Dendritic cell treated with granulocyte-macrophage colony-stimulating factor and Interleukin-4, amounts not matched to agents 40 ng/mL and 50 ng/mL, for 4 days (primary cell): Measurements from ENCODE around the gene PLRG1.

Experiments used
- H3K27ac Mint-ChIP-seq: one replicate; pipeline ENCODE4 v1.8.0; 2022; ENCODE audit warnings: mild to moderate bottlenecking, mixed read lengths
- H3K27me3 Mint-ChIP-seq: one replicate; pipeline ENCODE4 v1.8.0; 2022; ENCODE audit warnings: mild to moderate bottlenecking, mixed read lengths
- H3K36me3 Mint-ChIP-seq: one replicate; pipeline ENCODE4 v1.8.0; 2022; ENCODE audit warnings: low read depth, mixed read lengths
- H3K4me1 Mint-ChIP-seq: one replicate; pipeline ENCODE4 v1.8.0; 2022; ENCODE audit warnings: low read depth, mixed read lengths
- H3K4me3 Mint-ChIP-seq: one replicate; pipeline ENCODE4 v1.8.0; 2022; ENCODE audit warnings: mild to moderate bottlenecking, moderate library complexity, mixed read lengths
- H3K9me3 Mint-ChIP-seq: one replicate; pipeline ENCODE4 v1.8.0; 2022; ENCODE audit warnings: mixed read lengths
- intact Hi-C: fragments of 100-400 bp; cut with micrococcal nuclease; formaldehyde crosslinking; loops from one replicate; pipeline ENCODE4 v1.15.0; 2022

The PLRG1 gene

GRCh38 chr4:154584259-154584658 lies 34.1 kb upstream of the PLRG1 start:
- no peak overlapping the region for H3K27ac Mint-ChIP-seq
- peaks cover 1% of the 10 kb centered on the region for H3K27me3 Mint-ChIP-seq
- no peaks in the 10 kb centered on the region for H3K9me3 Mint-ChIP-seq
- no peaks in the 10 kb centered on the region for H3K4me1 Mint-ChIP-seq
- H3K36me3 Mint-ChIP-seq: no peaks in the 10 kb centered on the region
- intact Hi-C loops: no loop called here
- H3K4me3 Mint-ChIP-seq: no peak overlapping the region

DNA sequence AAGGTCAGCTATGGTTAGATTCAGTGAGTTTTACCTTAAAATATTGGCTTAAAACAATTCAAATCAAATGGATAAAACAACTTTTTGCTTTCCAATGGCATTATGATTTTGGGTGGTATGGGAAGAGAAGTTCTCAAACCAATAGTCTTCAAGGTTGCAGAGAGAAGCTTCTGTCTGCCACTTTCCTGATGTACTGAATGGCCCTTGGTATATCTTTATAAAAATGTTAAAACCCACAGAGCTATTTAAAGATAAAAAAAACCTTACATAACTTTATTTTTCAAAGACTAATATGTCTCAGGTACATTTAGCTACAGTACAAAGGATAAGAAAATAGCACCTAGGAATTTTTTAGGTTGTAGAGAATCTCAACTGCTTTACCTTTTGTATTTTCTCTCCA lies 33.5 kb upstream of the PLRG1 start:
- H3K27ac Mint-ChIP-seq: no peak overlapping the region
- intact Hi-C loops: no loop called here
- no peak overlapping the region for H3K4me3 Mint-ChIP-seq
- H3K4me1 Mint-ChIP-seq: no peaks in the 10 kb centered on the region
- H3K27me3 Mint-ChIP-seq: peaks cover 1% of the 10 kb centered on the region
- no peaks in the 10 kb centered on the region for H3K36me3 Mint-ChIP-seq
- no peaks in the 10 kb centered on the region for H3K9me3 Mint-ChIP-seq

DNA sequence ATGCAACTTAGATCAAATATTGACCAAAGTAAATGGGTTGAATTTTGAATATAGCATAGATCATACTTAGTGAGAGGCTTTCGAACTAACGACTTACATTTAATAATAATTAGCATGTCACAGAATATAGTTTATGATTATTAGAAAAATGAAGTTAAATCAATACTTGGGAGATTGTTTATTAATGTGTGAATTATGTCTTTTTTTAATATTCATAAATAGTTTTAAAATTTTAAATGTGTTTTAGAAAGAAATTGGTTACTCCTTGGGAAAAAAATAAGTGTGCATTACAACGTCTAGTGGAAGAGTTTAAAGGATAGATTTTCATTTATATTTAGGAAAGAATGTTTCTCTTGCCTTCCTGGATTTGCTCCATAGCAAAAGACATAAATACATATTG lies 33.0 kb upstream of the PLRG1 start:
- Mint-ChIP-seq H3K36me3 (no peaks in the 10 kb centered on the region), H3K4me3 (no peak overlapping the region), H3K27ac (no peak overlapping the region), H3K27me3 (peaks cover 1% of the 10 kb centered on the region), H3K4me1 (no peaks in the 10 kb centered on the region), H3K9me3 (no peaks in the 10 kb centered on the region)
- intact Hi-C loops: no loop called here

DNA sequence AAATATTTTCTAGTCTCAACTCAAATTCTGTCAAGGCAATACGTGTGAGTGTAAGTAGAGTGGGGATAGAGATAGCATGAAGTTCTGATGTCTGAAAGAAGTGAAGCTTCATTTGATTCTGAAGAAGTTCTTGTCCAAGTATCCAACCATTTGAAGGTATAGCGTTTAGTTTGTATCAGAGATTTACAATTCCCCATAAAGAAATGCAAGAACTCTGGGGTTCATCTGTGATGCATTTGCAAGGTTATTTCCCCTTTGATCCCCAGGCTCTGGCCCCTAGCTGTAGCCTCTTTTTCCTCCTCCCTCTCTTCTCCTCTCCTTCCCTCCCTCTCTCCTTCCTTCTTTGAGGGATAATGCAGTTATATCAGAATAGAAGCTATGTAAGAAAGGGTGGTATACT lies 32.5 kb upstream of the PLRG1 start:
- intact Hi-C loops: no loop called here
- peaks cover 1% of the 10 kb centered on the region for H3K27me3 Mint-ChIP-seq
- no peaks in the 10 kb centered on the region for H3K9me3 Mint-ChIP-seq
- no peaks in the 10 kb centered on the region for H3K4me1 Mint-ChIP-seq
- no peak overlapping the region for H3K4me3 Mint-ChIP-seq
- H3K27ac Mint-ChIP-seq: no peak overlapping the region
- no peaks in the 10 kb centered on the region for H3K36me3 Mint-ChIP-seq

DNA sequence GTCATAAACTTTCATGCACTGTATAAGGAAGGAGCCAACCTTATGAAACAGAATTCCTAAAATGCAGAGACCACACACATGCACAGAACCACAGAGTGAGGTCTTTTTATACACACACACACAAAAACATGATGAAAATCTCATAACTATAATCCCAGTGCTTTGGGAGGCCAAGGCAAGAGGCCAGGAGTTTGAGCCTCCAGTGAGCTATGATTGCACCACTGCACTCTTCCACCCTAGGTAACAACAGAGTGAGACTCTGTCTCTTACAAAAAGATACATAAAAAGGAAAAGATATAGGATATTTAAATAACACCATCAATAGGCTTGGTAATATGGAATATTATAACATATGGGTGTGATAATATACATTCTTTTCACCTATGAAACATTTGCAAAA lies 29.7 kb upstream of the PLRG1 start:
- Mint-ChIP-seq H3K27me3 (no peaks in the 10 kb centered on the region), H3K4me3 (no peak overlapping the region), H3K36me3 (no peaks in the 10 kb centered on the region), H3K27ac (no peak overlapping the region), H3K4me1 (no peaks in the 10 kb centered on the region), H3K9me3 (no peaks in the 10 kb centered on the region)
- intact Hi-C loops: no loop called here

- Mint-ChIP-seq H3K27ac (no peak overlapping the region), H3K9me3 (no peaks in the 10 kb centered on the region), H3K4me3 (no peak overlapping the region), H3K27me3 (no peaks in the 10 kb centered on the region), H3K4me1 (no peaks in the 10 kb centered on the region), H3K36me3 (no peaks in the 10 kb centered on the region)
- intact Hi-C loops: no loop called here
Measured at GRCh38 chr4:154578919-154579318, 28.7 kb upstream of the PLRG1 start.

DNA sequence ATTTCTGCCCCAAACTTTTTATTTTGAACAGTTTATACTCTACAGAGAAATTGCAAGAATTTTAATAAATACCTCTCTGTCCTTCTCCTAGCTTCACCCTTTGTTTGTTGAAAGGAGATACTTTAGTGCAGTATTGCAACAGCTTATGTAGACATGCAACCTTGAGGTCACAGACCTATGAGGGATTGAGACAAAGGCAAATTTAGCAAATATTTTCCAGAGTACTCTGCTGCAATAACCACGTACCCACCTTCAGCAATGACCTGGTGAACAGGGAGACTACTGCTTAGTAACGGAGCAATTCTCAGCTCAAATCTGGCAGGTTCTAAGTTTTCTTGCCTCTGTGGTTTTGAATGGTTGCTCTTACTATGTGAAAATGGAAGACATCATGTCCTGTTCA lies 27.1 kb upstream of the PLRG1 start:
- Mint-ChIP-seq H3K4me3 (no peak overlapping the region), H3K4me1 (no peaks in the 10 kb centered on the region), H3K36me3 (no peaks in the 10 kb centered on the region), H3K27me3 (no peaks in the 10 kb centered on the region), H3K27ac (no peak overlapping the region), H3K9me3 (no peaks in the 10 kb centered on the region)
- intact Hi-C loops: no loop called here

DNA sequence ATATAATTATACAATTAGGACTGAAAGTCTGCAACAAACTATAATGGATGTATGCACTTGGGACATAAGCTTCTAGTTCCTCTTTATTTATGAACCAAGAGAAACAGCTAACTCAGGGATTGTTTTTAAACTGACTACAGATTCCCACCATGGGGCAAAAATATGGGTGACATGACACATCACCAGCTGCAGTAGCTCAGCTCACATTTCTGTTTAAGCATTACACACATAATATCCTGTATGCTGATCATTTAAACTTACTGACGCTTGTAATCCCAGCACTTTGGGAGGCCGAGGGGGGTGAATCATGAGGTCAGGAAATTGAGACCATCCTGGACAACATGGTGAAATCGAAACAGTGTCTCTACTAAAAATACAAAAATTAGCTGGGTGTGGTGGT lies 24.1 kb upstream of the PLRG1 start:
- H3K4me1 Mint-ChIP-seq: no peaks in the 10 kb centered on the region
- no peaks in the 10 kb centered on the region for H3K36me3 Mint-ChIP-seq
- H3K27me3 Mint-ChIP-seq: no peaks in the 10 kb centered on the region
- no peaks in the 10 kb centered on the region for H3K9me3 Mint-ChIP-seq
- intact Hi-C loops: no loop called here
- H3K4me3 Mint-ChIP-seq: no peak overlapping the region
- no peak overlapping the region for H3K27ac Mint-ChIP-seq

DNA sequence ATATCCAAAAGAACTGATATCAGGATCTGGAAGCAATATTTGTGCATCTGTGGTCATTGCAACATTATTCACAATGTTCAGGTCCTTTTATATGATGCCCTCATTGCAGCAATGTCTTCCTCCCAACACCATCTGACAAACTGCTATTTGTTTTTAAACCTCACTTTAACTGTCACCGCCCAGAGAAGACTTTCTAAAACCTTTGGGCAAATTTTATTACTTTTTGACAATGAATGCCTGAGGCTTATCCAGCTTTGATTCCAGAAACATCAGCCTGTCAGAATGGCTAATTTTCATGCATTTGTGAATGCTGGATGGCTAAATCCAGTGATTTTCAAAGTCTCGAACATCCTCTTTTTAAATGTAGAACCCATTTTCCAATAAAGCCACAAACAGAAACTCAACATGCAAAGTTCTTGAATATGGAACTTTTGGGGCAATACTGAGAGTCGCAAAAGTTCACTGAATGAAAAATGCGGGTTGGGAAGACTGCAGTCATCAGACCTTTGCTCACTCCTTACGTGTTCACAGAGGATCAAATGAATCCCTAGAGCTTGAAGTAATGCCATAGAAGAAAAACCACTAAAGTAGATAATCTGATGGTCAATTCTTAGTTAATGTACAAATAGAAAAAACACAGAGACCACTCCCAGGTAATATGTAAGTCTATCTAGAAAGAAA lies 23.1 kb upstream of the PLRG1 start:
- H3K9me3 Mint-ChIP-seq: no peaks in the 10 kb centered on the region
- no peak overlapping the region for H3K4me3 Mint-ChIP-seq
- H3K27me3 Mint-ChIP-seq: no peaks in the 10 kb centered on the region
- H3K4me1 Mint-ChIP-seq: no peaks in the 10 kb centered on the region
- intact Hi-C loops: no loop called here
- H3K27ac Mint-ChIP-seq: no peak overlapping the region
- H3K36me3 Mint-ChIP-seq: no peaks in the 10 kb centered on the region

DNA sequence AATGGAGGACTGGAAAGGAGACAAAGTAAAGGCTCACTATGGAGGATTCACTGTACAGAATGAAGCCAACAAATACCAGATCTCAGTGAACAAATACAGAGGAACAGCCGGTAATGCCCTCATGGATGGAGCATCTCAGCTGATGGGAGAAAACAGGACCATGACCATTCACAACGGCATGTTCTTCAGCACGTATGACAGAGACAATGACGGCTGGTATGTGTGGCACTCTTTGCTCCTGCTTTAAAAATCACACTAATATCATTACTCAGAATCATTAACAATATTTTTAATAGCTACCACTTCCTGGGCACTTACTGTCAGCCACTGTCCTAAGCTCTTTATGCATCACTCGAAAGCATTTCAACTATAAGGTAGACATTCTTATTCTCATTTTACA lies 19.4 kb upstream of the PLRG1 start:
- Mint-ChIP-seq H3K27me3 (no peaks in the 10 kb centered on the region), H3K9me3 (no peaks in the 10 kb centered on the region), H3K36me3 (no peaks in the 10 kb centered on the region), H3K4me1 (no peaks in the 10 kb centered on the region), H3K27ac (no peak overlapping the region), H3K4me3 (no peak overlapping the region)
- intact Hi-C loops: no loop called here

- Mint-ChIP-seq H3K4me1 (no peaks in the 10 kb centered on the region), H3K27me3 (no peaks in the 10 kb centered on the region), H3K4me3 (no peak overlapping the region), H3K27ac (no peak overlapping the region), H3K36me3 (no peaks in the 10 kb centered on the region), H3K9me3 (no peaks in the 10 kb centered on the region)
- intact Hi-C loops: no loop called here
Measured at GRCh38 chr4:154569028-154569427, 18.8 kb upstream of the PLRG1 start.

- Mint-ChIP-seq H3K9me3 (no peaks in the 10 kb centered on the region), H3K36me3 (no peaks in the 10 kb centered on the region), H3K4me1 (no peaks in the 10 kb centered on the region), H3K4me3 (no peak overlapping the region), H3K27me3 (no peaks in the 10 kb centered on the region), H3K27ac (no peak overlapping the region)
- intact Hi-C loops: no loop called here
Measured at GRCh38 chr4:154566639-154567204, 16.5 kb upstream of the PLRG1 start.

DNA sequence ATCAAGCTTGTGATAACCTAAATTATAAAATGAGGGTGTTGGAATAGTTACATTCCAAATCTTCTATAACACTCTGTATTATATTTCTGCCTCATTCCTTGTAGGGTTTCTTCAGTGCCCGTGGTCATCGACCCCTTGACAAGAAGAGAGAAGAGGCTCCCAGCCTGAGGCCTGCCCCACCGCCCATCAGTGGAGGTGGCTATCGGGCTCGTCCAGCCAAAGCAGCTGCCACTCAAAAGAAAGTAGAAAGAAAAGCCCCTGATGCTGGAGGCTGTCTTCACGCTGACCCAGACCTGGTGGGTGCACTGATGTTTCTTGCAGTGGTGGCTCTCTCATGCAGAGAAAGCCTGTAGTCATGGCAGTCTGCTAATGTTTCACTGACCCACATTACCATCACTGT lies 15.5 kb upstream of the PLRG1 start:
- Mint-ChIP-seq H3K4me1 (no peaks in the 10 kb centered on the region), H3K36me3 (no peaks in the 10 kb centered on the region), H3K4me3 (no peak overlapping the region), H3K9me3 (no peaks in the 10 kb centered on the region), H3K27me3 (no peaks in the 10 kb centered on the region), H3K27ac (no peak overlapping the region)
- intact Hi-C loops: no loop called here

DNA sequence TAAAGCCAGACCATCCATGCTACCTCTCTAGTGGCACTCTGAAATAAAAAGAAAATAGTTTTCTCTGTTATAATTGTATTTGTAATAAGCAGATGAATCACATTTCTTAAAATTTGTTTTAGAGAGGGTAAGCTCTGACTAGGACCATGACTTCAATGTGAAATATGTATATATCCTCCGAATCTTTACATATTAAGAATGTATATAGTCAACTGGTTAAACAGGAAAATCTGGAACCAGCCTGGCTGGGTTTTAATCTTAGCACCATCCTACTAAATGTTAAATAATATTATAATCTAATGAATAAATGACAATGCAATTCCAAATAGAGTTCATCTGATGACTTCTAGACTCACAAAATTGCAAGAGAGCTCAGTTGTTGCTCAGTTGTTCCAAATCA lies 14.1 kb upstream of the PLRG1 start:
- Mint-ChIP-seq H3K4me1 (no peaks in the 10 kb centered on the region), H3K9me3 (no peaks in the 10 kb centered on the region), H3K4me3 (no peak overlapping the region), H3K27me3 (no peaks in the 10 kb centered on the region), H3K36me3 (no peaks in the 10 kb centered on the region), H3K27ac (no peak overlapping the region)
- intact Hi-C loops: no loop called here

DNA sequence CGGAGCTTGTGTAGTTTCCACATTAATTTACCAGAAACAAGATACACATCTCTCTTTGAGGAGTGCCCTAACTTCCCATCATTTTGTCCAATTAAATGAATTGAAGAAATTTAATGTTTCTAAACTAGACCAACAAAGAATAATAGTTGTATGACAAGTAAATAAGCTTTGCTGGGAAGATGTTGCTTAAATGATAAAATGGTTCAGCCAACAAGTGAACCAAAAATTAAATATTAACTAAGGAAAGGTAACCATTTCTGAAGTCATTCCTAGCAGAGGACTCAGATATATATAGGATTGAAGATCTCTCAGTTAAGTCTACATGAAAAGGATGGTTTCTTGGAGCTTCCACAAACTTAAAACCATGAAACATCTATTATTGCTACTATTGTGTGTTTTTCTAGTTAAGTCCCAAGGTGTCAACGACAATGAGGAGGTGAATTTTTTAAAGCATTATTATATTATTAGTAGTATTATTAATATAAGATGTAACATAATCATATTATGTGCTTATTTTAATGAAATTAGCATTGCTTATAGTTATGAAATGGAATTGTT lies 12.6 kb upstream of the PLRG1 start, which contains the start of gene FGB:
FGB (plus strand) TSS at position 315 of the 558 bp plus-strand sequence; CDS start at position 323, 8 bp downstream.
- H3K4me3 Mint-ChIP-seq: no peak within 1 kb of the TSS
- no peaks in the 10 kb centered on the region for H3K9me3 Mint-ChIP-seq
- no peaks in the 10 kb centered on the region for H3K36me3 Mint-ChIP-seq
- H3K4me1 Mint-ChIP-seq: no peaks in the 10 kb centered on the region
- no peak within 1 kb of the TSS for H3K27ac Mint-ChIP-seq
- H3K27me3 Mint-ChIP-seq: no peaks in the 10 kb centered on the region
- intact Hi-C loops: no loop called here
